GM12878 (cell line): Measurements from ENCODE around the gene INHBE. TPM values are rescaled to one million over a fixed set of nuclear protein-coding genes. Genes with fewer than 3 reads are reported as not detected.

Experiments used
- ATAC-seq: fragments of 200-7000 bp; cut with Tn5 transposase; 3 replicates; pipeline ENCODE4 v1.9.1; 2020; ENCODE audit warnings: mild to moderate bottlenecking, moderate library complexity
- BruUV-seq: library from RNA; stranded (reverse); fragments of 400-500 nt; replicated peaks from 2 replicates; lab custom pipeline; 2021; lab: Mats Ljungman, UMichigan
- CTCF ChIA-PET: fragments of 300-600 bp; sonication (Branson Sonifier 250); formaldehyde crosslinking; extraction: SDS; loops from one replicate; lab custom pipeline; 2021; ENCODE audit warnings: inconsistent platforms; lab: Yijun Ruan, JAX
- POLR2A ChIA-PET: fragments of 350-600 bp; formaldehyde crosslinking; extraction: SDS; loops from one replicate; lab custom pipeline; 2021; ENCODE audit warnings: inconsistent platforms; lab: Charles Lee
- RAD21 ChIA-PET: fragments of 300-600 bp; sonication (Branson Sonifier 250); formaldehyde crosslinking; loops from one replicate; lab custom pipeline; 2023; ENCODE audit warnings: antibody characterized with exemption; ENCODE audit not compliant: unreplicated experiment; lab: Charles Lee
- SMC1A ChIA-PET: fragments of 300-600 bp; sonication (Branson Sonifier 250); formaldehyde crosslinking; loops from one replicate; lab custom pipeline; 2023; ENCODE audit not compliant: unreplicated experiment, uncharacterized antibody; lab: Charles Lee
- DNase-seq: peaks from one replicate; pipeline ENCODE4 v3.0.0-alpha.2; 2011; ENCODE audit warnings: low read depth, low spot score
- FAIRE-seq: peaks from 3 replicates; lab custom pipeline; 2011; peaks lifted over from hg19 to GRCh38; lab: Jason Lieb, UNC
- H2AFZ ChIP-seq: 2 replicates; pipeline ENCODE4 v1.6.0; 2011; ENCODE audit warnings: low read depth, low read length, control low read depth; ENCODE audit not compliant: control insufficient read depth
- H3K27ac ChIP-seq: 2 replicates; pipeline ENCODE4 v1.5.1; 2011; ENCODE audit warnings: control low read depth; ENCODE audit not compliant: control insufficient read depth, insufficient read depth
- H3K27me3 ChIP-seq, 2 experiments: replicated peaks in 1 of 2; 2 replicates each; pipeline versions ENCODE4 v1.6.0 to v1.6.1; 2011; ENCODE audit warnings: low read length in 1 of 2; ENCODE audit not compliant: control insufficient read depth in 2 of 2, insufficient read depth in 2 of 2
- H3K36me3 ChIP-seq, 2 experiments: 2 replicates each; pipeline ENCODE4 v1.5.1; 2011; ENCODE audit warnings: low read length in 1 of 2; ENCODE audit not compliant: control insufficient read depth in 2 of 2, insufficient read depth in 2 of 2
- H3K4me1 ChIP-seq: 2 replicates; pipeline ENCODE4 v1.6.1; 2011; ENCODE audit warnings: mild to moderate bottlenecking, low read length, moderate library complexity, mixed read lengths; ENCODE audit not compliant: control insufficient read depth, insufficient read depth
- H3K4me2 ChIP-seq: 2 replicates; pipeline ENCODE4 v1.6.0; 2011; ENCODE audit warnings: control low read depth; ENCODE audit not compliant: control insufficient read depth, insufficient read depth
- H3K4me3 ChIP-seq: fragments of 200-600 bp; sonication (generic); 2 replicates; pipeline ENCODE4 v1.5.1; 2016
- H3K79me2 ChIP-seq: 2 replicates; pipeline ENCODE4 v1.6.0; 2011; ENCODE audit warnings: low read length; ENCODE audit not compliant: control insufficient read depth, insufficient read depth
- H3K9ac ChIP-seq: 2 replicates; pipeline ENCODE4 v1.8.0; 2011; ENCODE audit warnings: low read length, control low read depth, mixed read lengths; ENCODE audit not compliant: control insufficient read depth, insufficient read depth
- H3K9me3 ChIP-seq: replicated peaks from 3 replicates; pipeline ENCODE4 v1.5.1; 2011; ENCODE audit warnings: mild to moderate bottlenecking, low read length; ENCODE audit not compliant: control insufficient read depth, insufficient read depth
- H4K20me1 ChIP-seq: 2 replicates; pipeline ENCODE4 v1.6.0; 2011; ENCODE audit not compliant: control insufficient read depth, insufficient read depth
- BACH1 ChIP-seq: fragments of 450-650 bp; IDR thresholded peaks from 2 replicates; pipeline ENCODE4 v1.6.1; 2017; ENCODE audit warnings: mild to moderate bottlenecking, borderline replicate concordance
- CHD4 ChIP-seq: fragments of 200-600 bp; sonication (generic); IDR thresholded peaks from 2 replicates; pipeline ENCODE4 v1.6.1; 2016; ENCODE audit warnings: mild to moderate bottlenecking
- EGR1 ChIP-seq, 2 experiments: IDR thresholded peaks; 1 replicate in 1 of 2; 2 replicates in 1 of 2; pipeline ENCODE4 v1.6.1; 2011 to 2012; ENCODE audit warnings: low read depth in 2 of 2, low read length in 2 of 2, borderline replicate concordance in 1 of 2, mild to moderate bottlenecking in 1 of 2, moderate library complexity in 1 of 2
- EP300 ChIP-seq, 2 experiments: fragments of 150-350 bp in 1 of 2; IDR thresholded peaks; 2 replicates each; pipeline ENCODE4 v1.6.1; 2011 to 2012; ENCODE audit warnings: low read depth in 2 of 2, low read length in 2 of 2, borderline replicate concordance in 1 of 2, improper control_type of control experiment in 1 of 2, inconsistent platforms in 1 of 2; ENCODE audit not compliant: control insufficient read depth in 1 of 2
- HDGF ChIP-seq: fragments of 450-650 bp; IDR thresholded peaks from 2 replicates; pipeline ENCODE4 v1.6.1; 2016; ENCODE audit warnings: antibody characterized with exemption
- IRF4 ChIP-seq: IDR thresholded peaks from 2 replicates; pipeline ENCODE4 v1.6.1; 2011; ENCODE audit warnings: low read depth, low read length
- KAT2A ChIP-seq: conservative IDR thresholded peaks from 2 replicates; pipeline ENCODE4 v1.6.1; 2011; ENCODE audit warnings: low read depth, low read length; ENCODE audit not compliant: control insufficient read depth
- LARP7 ChIP-seq: fragments of 450-650 bp; IDR thresholded peaks from 2 replicates; pipeline ENCODE4 v1.6.1; 2017; ENCODE audit warnings: mild to moderate bottlenecking
- MEF2A ChIP-seq: IDR thresholded peaks from 2 replicates; pipeline ENCODE4 v1.6.1; 2011; ENCODE audit warnings: low read depth, mild to moderate bottlenecking, low read length, moderate library complexity; ENCODE audit not compliant: insufficient read depth
- NBN ChIP-seq: fragments of 450-650 bp; IDR thresholded peaks from 2 replicates; pipeline ENCODE4 v1.6.1; 2016
- PML ChIP-seq: IDR thresholded peaks from 2 replicates; pipeline ENCODE4 v1.6.1; 2012; ENCODE audit warnings: low read length, inconsistent platforms
- POU2F2 ChIP-seq: IDR thresholded peaks from 3 replicates; pipeline ENCODE4 v1.6.1; 2011; ENCODE audit warnings: low read depth, mild to moderate bottlenecking, low read length, borderline replicate concordance
- ZNF274 ChIP-seq: IDR thresholded peaks from one replicate; pipeline ENCODE4 v1.8.0; 2011; ENCODE audit not compliant: insufficient read length, insufficient read depth
- WGBS: methylation state at CpG from one replicate; pipeline ENCODE4 v1.1.6; 2016; ENCODE audit warnings: low lambda C conversion rate; ENCODE audit not compliant: insufficient replicate concordance, insufficient coverage; ENCODE audit errors: missing lambda C conversion rate; 5-methylcytosine and 5-hydroxymethylcytosine counted together
- in situ Hi-C: fragments of 300-500 bp; cut with MboI; formaldehyde crosslinking; loops from 9 replicates; pipeline ENCODE4 v1.14.3; 2018; ENCODE audit warnings: mixed read lengths
- intact Hi-C: fragments of 100-400 bp; cut with micrococcal nuclease; formaldehyde crosslinking; loops from one replicate; pipeline ENCODE4 v1.14.2; 2022; ENCODE audit not compliant: unreplicated experiment
- polyA plus RNA-seq, 11 experiments: library from polyadenylated mRNA; depleted of rRNA in 4 of 11; unstranded in 6 of 11; stranded (reverse) in 5 of 11; fragments of >200 nt; fragmentation: Nextera tagmentation in 4 of 11; fragmentation: Illumina TruSeq in 1 of 11; extraction: Ambion mirVana in 4 of 11; extraction: Trizol in 1 of 11; gene quantifications; 1 replicate in 1 of 11; 2 replicates in 10 of 11; pipeline versions ENCODE4 v1.2.1 to v1.2.3, GENCODE V29; 2011 to 2016; ENCODE audit warnings: inconsistent platforms in 2 of 11, missing spikeins in 2 of 11, low read depth in 1 of 11
- total RNA-seq, 4 experiments: library from RNA; depleted of rRNA in 3 of 4; stranded (reverse); fragments of >200 nt in 3 of 4; fragmentation: Illumina TruSeq in 1 of 4; extraction: Trizol in 1 of 4; gene quantifications; 2 replicates each; pipeline versions ENCODE4 v1.2.1 to v1.2.3, GENCODE V29; 2013 to 2021

Gene INHBE
- total and polyA plus RNA-seq, 10 of the 15 experiments (the other 5 are each of a cell fraction or from before 2014, with no cell fraction given), result 0.09 to 2.5 (median 0.37) TPM

- ChIA-PET RAD21 (no interaction called here), SMC1A (interaction anchor here (1.2 to 2.7 kb wide), 2 partner anchors 20 to 26 kb away, joined by 3 to 10 read pairs; partner anchors contain the start of gene GLI1), POLR2A (interaction anchor here (0.7 to 1.7 kb wide), 4 partner anchors 13 to 49 kb away, joined by 3 to 7 read pairs (median 4); partner anchors contain the start of gene DDIT3), CTCF (interaction anchor here (1.8 to 8.1 kb wide), 4 partner anchors 18 to 39 kb away, joined by 3 to 114 read pairs (median 18); partner anchors contain the start of genes GLI1 and INHBE)
- ATAC-seq (no peak), FAIRE-seq (no peak), DNase-seq (no peak)
- peak overlapping the region; percentile 99 for H3K4me2 ChIP-seq
- 62% methylated on average over 10 of the region's 10 CpGs for WGBS
- peak overlapping the region; percentile 92; the same call in 1 of the 2 replicates for H3K4me3 ChIP-seq
- peaks cover 44% of the 10 kb centered on the region for H3K79me2 ChIP-seq
- H2AFZ ChIP-seq, result no peak overlapping the region
- peaks cover 34% of the 10 kb centered on the region for H3K4me1 ChIP-seq
- no peak for TF ChIP-seq KAT2A
- TF ChIP-seq MEF2A, result no peak
- TF ChIP-seq NBN, result no peak
- TF ChIP-seq ZNF274, result no peak
- no peak for TF ChIP-seq IRF4
- no peak for TF ChIP-seq LARP7
- TF ChIP-seq PML, result no peak
- TF ChIP-seq POU2F2, result no peak
- no peak for TF ChIP-seq CHD4
- TF ChIP-seq BACH1, result no peak
- TF ChIP-seq EGR1 (IDR thresholded peaks at IDR 0.05; ENCODE audit: borderline replicate concordance in 1 of 2, low read depth in 2 of 2, low read length in 2 of 2), result no peak
- TF ChIP-seq EP300 (IDR thresholded peaks at IDR 0.05; ENCODE audit: borderline replicate concordance in 1 of 2, control insufficient read depth in 1 of 2, low read depth in 2 of 2, low read length in 2 of 2), result no peak
- no peak for TF ChIP-seq HDGF
- H3K9ac ChIP-seq, result peak overlapping the region; percentile 74
- H3K9me3 ChIP-seq, result no peaks in the 10 kb centered on the region
- in situ Hi-C loops, result no loop called here
- no peaks in the 10 kb centered on the region for H4K20me1 ChIP-seq
- no TSS peak for BruUV-seq
- intact Hi-C loops, result loop anchor here (5.0 to 10.0 kb wide), 2 partner anchors 43 to 276 kb away; partner anchors contain the start of genes CDK4, DDIT3, MARCHF9 and MBD6
- no peaks in the 10 kb centered on the region for H3K27me3 ChIP-seq
- H3K36me3 ChIP-seq, result peaks cover 1 to 10% of the 10 kb centered on the region in 2 experiments; a peak in 3 of 4 replicates
- H3K27ac ChIP-seq, result peak overlapping the region; percentile 85
These were observed 23.9 kb downstream of the INHBE start for GRCh38 chr12:57479043-57479375.
